ENCODE measurements around the gene SMARCD3. TPM values are rescaled to one million over a fixed set of nuclear protein-coding genes. Genes with fewer than 3 reads are reported as not detected.
A peak's percentile ranks its signal among the peaks of the same experiment; 100 is the strongest.

SMARCD3 gene
- total and polyA plus RNA-seq, 9 of the 15 experiments (the other 6 are each of a cell fraction or from before 2014, with no cell fraction given), result 0.43 to 3.6 (median 2.6) TPM

- TF ChIP-seq TSHZ1 (CRISPR knock-in tag; IDR thresholded peaks at IDR 0.05), result no peak
- TF ChIP-seq NR2C2 (CRISPR knock-in tag; IDR thresholded peaks at IDR 0.05), result no peak
- TF ChIP-seq NR2C2 (tag; IDR thresholded peaks at IDR 0.05), result 0 out of 2 replicates have a peak, but pooled peaks have one; percentile 20
- no peak for TF ChIP-seq BACH1 (tag; IDR thresholded peaks at IDR 0.05)
- peak; percentile 60 for TF ChIP-seq PHF20 (IDR thresholded peaks at IDR 0.05; ENCODE audit: partially characterized antibody)
- no peak for TF ChIP-seq ESRRB (CRISPR knock-in tag; IDR thresholded peaks at IDR 0.05; ENCODE audit: borderline replicate concordance)
- TF ChIP-seq, protein P1, sequence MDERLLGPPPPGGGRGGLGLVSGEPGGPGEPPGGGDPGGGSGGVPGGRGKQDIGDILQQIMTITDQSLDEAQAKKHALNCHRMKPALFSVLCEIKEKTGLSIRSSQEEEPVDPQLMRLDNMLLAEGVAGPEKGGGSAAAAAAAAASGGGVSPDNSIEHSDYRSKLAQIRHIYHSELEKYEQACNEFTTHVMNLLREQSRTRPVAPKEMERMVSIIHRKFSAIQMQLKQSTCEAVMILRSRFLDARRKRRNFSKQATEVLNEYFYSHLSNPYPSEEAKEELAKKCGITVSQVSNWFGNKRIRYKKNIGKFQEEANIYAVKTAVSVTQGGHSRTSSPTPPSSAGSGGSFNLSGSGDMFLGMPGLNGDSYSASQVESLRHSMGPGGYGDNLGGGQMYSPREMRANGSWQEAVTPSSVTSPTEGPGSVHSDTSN (CRISPR knock-in tag; IDR thresholded peaks at IDR 0.05; ENCODE audit: low read depth), result peak; percentile 99
- TF ChIP-seq, protein P1 (tag; conservative IDR thresholded peaks at IDR 0.05; ENCODE audit: low read depth), result peak; percentile 96
- TF ChIP-seq ZNF354B (CRISPR knock-in tag; IDR thresholded peaks at IDR 0.05), result no peak
- TF ChIP-seq RERE (CRISPR knock-in tag; IDR thresholded peaks at IDR 0.05; ENCODE audit: borderline replicate concordance), result 0 out of 2 replicates have a peak, but pooled peaks have one; percentile 78
- no peak; the same call in 1 of the 2 replicates for TF ChIP-seq ZNF134 (CRISPR knock-in tag; conservative IDR thresholded peaks at IDR 0.05)
- TF ChIP-seq CREB1 (IDR thresholded peaks at IDR 0.05), result no peak
- TF ChIP-seq CREB1 (CRISPR knock-in tag; IDR thresholded peaks at IDR 0.05), result peak; percentile 42; the same call in 1 of the 2 replicates
- no peak for TF ChIP-seq ZNF584 (CRISPR knock-in tag; IDR thresholded peaks at IDR 0.05; ENCODE audit: low read depth)
- TF ChIP-seq SETDB1 (IDR thresholded peaks at IDR 0.05; ENCODE audit: low read length), result no peak
- TF ChIP-seq ZZZ3 (IDR thresholded peaks at IDR 0.05), result no peak
- TF ChIP-seq ZNF764 (CRISPR knock-in tag; IDR thresholded peaks at IDR 0.05; ENCODE audit: low read depth), result no peak
Measured at GRCh38 chr7:151232091-151232916, 16.2 kb downstream of the SMARCD3 start, which contains the start of gene CHPF2 (continued).

All from K562 (cell line).